Heart left ventricle (tissue), 13 donors: Measurements from ENCODE around the gene TGFB1I1.

ENCODE experiments used
- CTCF ChIP-seq, 12 donors: fragments of 200-600 bp; sonication (generic) in 4 of 12; IDR thresholded peaks; one replicate each; pipeline versions ENCODE4 v1.5.0 to v1.8.0; 2018 to 2022; ENCODE audit warnings: antibody characterized with exemption in 12 of 12, mild to moderate bottlenecking in 5 of 12
- POLR2A ChIP-seq, 2 donors: fragments of 450-650 bp; IDR thresholded peaks; one replicate each; pipeline ENCODE4 v1.6.1; 2017; ENCODE audit warnings: antibody characterized with exemption in 2 of 2, mild to moderate bottlenecking in 2 of 2, moderate library complexity in 2 of 2
- donor health status: ischemic (EF 13 %, LVEDD 7.1; RV severe dilation, severe dysfunction).
- donor health status: DM: no; HTN: yes; CAD: no.
- donor health status: DM: no; HTN: no; CAD: no.
- donor health status: ischemic (EF 25% LVEDD 6.9; RV normal size, moderate dysfunction).
- donor health status: ischemic (EF 25% LVEDD 5.7; RV mildly dilated, moderate dysfunction).
- donor health status: ischemic (EF 35%, LVEDD 5.7; RV mildly dilated, moderate dysfunction).
- donor health status: nonischemic (EF 11% LVEDD 7.7; RV severe dilation, severe dysfunction).
- donor health status: DM: yes; HTN: yes; CAD: no.
- donor health status: PGD.
- donor health status: ischemic (EF 29% LVEDD 5.4; RV normal size, mild dysfunction).
- donor health status: nonischemic (EF 23%, LVEDD 6.1; RV moderate dilation, normal function).

- TF ChIP-seq CTCF (IDR thresholded peaks at IDR 0.05), result no peak
- TF ChIP-seq POLR2A (IDR thresholded peaks at IDR 0.05), result no peak
Measured at GRCh38 chr16:31453255-31454204, 18.4 kb upstream of the TGFB1I1 start.
